ENCODE measurements around the gene FRMD3. TPM values are rescaled to one million over a fixed set of nuclear protein-coding genes. Genes with fewer than 3 reads are reported as not detected.

Gene FRMD3
- total and polyA plus RNA-seq, 11 donors = 28.9 to 195 (median 82.4) TPM

- Histone ChIP-seq H3K27me3 (no peaks in the 10 kb centered on the region), H3K9me3 (no peaks in the 10 kb centered on the region), H3K36me3 (no peaks in the 10 kb centered on the region), H3K4me3 (no peak overlapping the region), H3K4me1 (peaks cover 0 to 54% (median 24%) of the 10 kb centered on the region in 12 donors), H3K27ac (peak overlapping the region in 9 of 12 donors; percentile 16 to 69 (median 49))
- TF ChIP-seq POLR2A (IDR thresholded peaks at IDR 0.05) (no peak), CTCF (IDR thresholded peaks at IDR 0.05) (no peak)
- DNase-seq = peak; percentile 61 to 87 (median 86)
- 3 to 18% (median 10%) methylated on average over 6 of the region's 6 CpGs for WGBS, 4 donors
- peak; percentile 91 to 94 (median 92) for ATAC-seq
- intact Hi-C loops (cut with DNase I) = loop anchor here in 4 of 10 donors (2.0 to 10.0 kb wide), 5 partner anchors 40 to 107 kb away; partner anchors contain the start of gene FRMD3 (in 3 of the 4)
Measured at GRCh38 chr9:83432104-83432627, 106.0 kb downstream of the FRMD3 start.

- intact Hi-C loops (cut with DNase I) = loop anchor here in 4 of 10 donors (2.0 to 10.0 kb wide), 5 partner anchors 41 to 107 kb away; partner anchors contain the start of gene FRMD3 (in 3 of the 4)
- 67 to 74% (median 72%) methylated on average over 7 of the region's 7 CpGs for WGBS, 4 donors
- H3K4me1 ChIP-seq = peaks cover 0 to 62% (median 28%) of the 10 kb centered on the region in 12 donors
- H3K4me3 ChIP-seq = no peak overlapping the region
- ATAC-seq (peak; percentile 23 to 53 (median 48)), DNase-seq (peak in 1 of 5 donors; percentile 49)
- no peaks in the 10 kb centered on the region for H3K9me3 ChIP-seq
- no peaks in the 10 kb centered on the region for H3K27me3 ChIP-seq
- peak overlapping the region in 9 of 12 donors; percentile 16 to 69 (median 49) for H3K27ac ChIP-seq
- H3K36me3 ChIP-seq = no peaks in the 10 kb centered on the region
- TF ChIP-seq CTCF (IDR thresholded peaks at IDR 0.05) = no peak
- no peak for TF ChIP-seq POLR2A (IDR thresholded peaks at IDR 0.05)
Measured at GRCh38 chr9:83431101-83432060, 106.8 kb downstream of the FRMD3 start.

- Histone ChIP-seq H3K27ac (peak overlapping the region in 2 of 12 donors; percentile 65 to 68), H3K9me3 (no peaks in the 10 kb centered on the region), H3K36me3 (no peaks in the 10 kb centered on the region), H3K27me3 (no peaks in the 10 kb centered on the region), H3K4me3 (no peak overlapping the region), H3K4me1 (peaks cover 0 to 67% (median 28%) of the 10 kb centered on the region in 12 donors)
- intact Hi-C loops (cut with DNase I) = loop anchor here in 4 of 10 donors (5.0 to 10.0 kb wide), 4 partner anchors 42 to 107 kb away; partner anchors contain the start of gene FRMD3 (in 2 of the 4)
- ATAC-seq = no peak
- TF ChIP-seq CTCF (IDR thresholded peaks at IDR 0.05) = no peak
- DNase-seq = peak in 1 of 5 donors; percentile 57
- 82 to 90% (median 86%) methylated on average over 4 of the region's 4 CpGs for WGBS, 4 donors
Measured at GRCh38 chr9:83430681-83431080, 107.5 kb downstream of the FRMD3 start.

GRCh38 chr9:83429229-83429628, 109.0 kb downstream of the FRMD3 start:
- Histone ChIP-seq H3K36me3 (no peaks in the 10 kb centered on the region), H3K27me3 (no peaks in the 10 kb centered on the region), H3K9me3 (no peaks in the 10 kb centered on the region), H3K4me3 (no peak overlapping the region), H3K27ac (no peak overlapping the region), H3K4me1 (peaks cover 0 to 55% (median 29%) of the 10 kb centered on the region in 12 donors)
- ATAC-seq (no peak), DNase-seq (no peak)
- TF ChIP-seq CTCF (IDR thresholded peaks at IDR 0.05) (no peak), POLR2A (IDR thresholded peaks at IDR 0.05) (no peak)
- WGBS, 4 donors = 93 to 96% (median 94%) methylated on average over 3 of the region's 3 CpGs
- intact Hi-C loops (cut with DNase I) = no loop called here
